PC-9 (cell line): ENCODE results near the gene UBE2D3. TPM values are rescaled to one million over a fixed set of nuclear protein-coding genes. Genes with fewer than 3 reads are reported as not detected.

Source experiments
- BruUV-seq: library from RNA; stranded (reverse); fragments of 400-500 nt; replicated peaks from 2 replicates; lab custom pipeline; 2021; lab: Mats Ljungman, UMichigan
- CTCF ChIA-PET: fragments of 300-600 bp; sonication (Branson Sonifier 250); formaldehyde crosslinking; loops from one replicate; lab custom pipeline; 2022; ENCODE audit warnings: antibody characterized with exemption; lab: Charles Lee
- POLR2A ChIA-PET: fragments of 300-600 bp; sonication (Branson Sonifier 250); formaldehyde crosslinking; loops from one replicate; lab custom pipeline; 2022; ENCODE audit warnings: antibody characterized with exemption; ENCODE audit not compliant: unreplicated experiment; lab: Charles Lee
- DNase-seq, 2 experiments: peaks; one replicate each; pipeline versions ENCODE4 v3.0.0 to v3.0.0-alpha.2; 2015 to 2022; ENCODE audit warnings: mixed read lengths in 1 of 2
- H2AFZ ChIP-seq: fragments of 200-600 bp; sonication (generic); 2 replicates; pipeline ENCODE4 v1.8.1; 2017; ENCODE audit warnings: antibody characterized with exemption
- H3F3A ChIP-seq: fragments of 200-600 bp; sonication (generic); 2 replicates; pipeline ENCODE4 v1.8.1; 2017; ENCODE audit warnings: antibody characterized with exemption, mild to moderate bottlenecking, low read depth; ENCODE audit not compliant: insufficient read depth
- H3K27ac ChIP-seq: fragments of 200-600 bp; sonication (generic); 2 replicates; pipeline ENCODE4 v1.6.1; 2016; ENCODE audit warnings: mixed run types
- H3K27me3 ChIP-seq: fragments of 200-600 bp; sonication (generic); 2 replicates; pipeline ENCODE4 v1.6.1; 2016; ENCODE audit warnings: low read depth, mixed run types; ENCODE audit not compliant: insufficient read depth
- H3K36me3 ChIP-seq: fragments of 200-600 bp; sonication (generic); 2 replicates; pipeline ENCODE4 v1.6.1; 2016; ENCODE audit warnings: low read depth, mixed run types
- H3K4me1 ChIP-seq: fragments of 200-600 bp; sonication (generic); replicated peaks from 2 replicates; pipeline ENCODE4 v1.6.1; 2016; ENCODE audit warnings: mixed run types; ENCODE audit not compliant: insufficient read depth
- H3K4me2 ChIP-seq: fragments of 200-600 bp; sonication (generic); 2 replicates; pipeline ENCODE4 v1.6.1; 2017; ENCODE audit warnings: mixed run types
- H3K4me3 ChIP-seq: fragments of 200-600 bp; sonication (generic); 2 replicates; pipeline ENCODE4 v1.6.1; 2016; ENCODE audit warnings: mixed run types
- H3K79me2 ChIP-seq: fragments of 200-600 bp; sonication (generic); 2 replicates; pipeline ENCODE4 v1.6.1; 2017; ENCODE audit warnings: low read depth, mixed run types
- H3K9me2 ChIP-seq: fragments of 200-600 bp; sonication (generic); 2 replicates; pipeline ENCODE4 v1.8.1; 2017; ENCODE audit warnings: mild to moderate bottlenecking; ENCODE audit not compliant: insufficient read depth
- H3K9me3 ChIP-seq: fragments of 200-600 bp; sonication (generic); 2 replicates; pipeline ENCODE4 v1.8.1; 2016; ENCODE audit warnings: low read depth; ENCODE audit not compliant: insufficient read depth
- H4K20me1 ChIP-seq: fragments of 200-600 bp; sonication (generic); 2 replicates; pipeline ENCODE4 v1.8.1; 2017; ENCODE audit not compliant: insufficient read depth
- EZH2 ChIP-seq: fragments of 200-600 bp; sonication (generic); IDR thresholded peaks from 2 replicates; pipeline ENCODE4 v1.8.0; 2017; ENCODE audit warnings: antibody characterized with exemption, low read depth
- intact Hi-C: fragments of 100-400 bp; cut with micrococcal nuclease; formaldehyde crosslinking; loops from one replicate; pipeline ENCODE4 v1.10.0; 2022; ENCODE audit not compliant: unreplicated experiment
- total RNA-seq: library from RNA; stranded (reverse); gene quantifications from 2 replicates; pipeline ENCODE4 v1.2.3, GENCODE V29; 2021
- TF ChIP-seq, protein P1 (sequence below): fragments of 200-600 bp; sonication (generic); conservative IDR thresholded peaks from 2 replicates; pipeline ENCODE4 v1.6.1; 2017; ENCODE audit warnings: mixed run types, antibody characterized with exemption, mild to moderate bottlenecking, moderate library complexity

UBE2D3 gene
- total RNA-seq, 1 experiment from 2014 or later, result 183 TPM

DNA sequence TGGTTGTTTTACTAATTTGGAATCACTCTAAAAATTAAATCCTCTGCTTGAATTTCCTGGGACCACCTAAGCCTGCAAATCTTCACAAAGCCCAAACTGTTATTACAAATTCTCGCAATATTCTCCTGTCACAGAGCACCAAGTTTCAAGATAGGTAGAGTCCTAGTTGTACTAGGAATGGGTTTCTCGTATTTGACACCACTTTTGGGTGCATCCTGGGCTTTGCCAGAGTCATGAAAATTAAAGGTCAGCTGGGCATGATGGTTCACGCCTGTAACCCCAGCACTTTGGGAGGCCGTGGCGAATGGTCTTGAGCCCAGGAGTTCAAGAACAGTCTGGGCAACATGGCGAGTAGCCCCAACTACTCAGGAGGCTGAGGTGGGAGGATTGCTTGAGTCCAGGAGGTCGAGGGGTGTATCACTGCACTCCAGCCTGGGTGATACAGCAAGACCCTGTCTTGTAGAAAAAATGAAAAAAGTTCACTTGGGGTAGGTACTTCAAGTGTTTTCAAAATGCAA, 36.0 kb downstream of the UBE2D3 start:
- Histone ChIP-seq H3F3A (peaks cover 27% of the 10 kb centered on the region; the same call in 1 of the 2 replicates), H3K4me3 (no peak overlapping the region), H3K79me2 (no peaks in the 10 kb centered on the region), H3K9me3 (peaks cover 4% of the 10 kb centered on the region; the same call in 1 of the 2 replicates), H4K20me1 (no peaks in the 10 kb centered on the region), H3K4me2 (no peak overlapping the region), H3K27ac (no peak overlapping the region), H3K9me2 (no peaks in the 10 kb centered on the region), H2AFZ (no peak overlapping the region), H3K36me3 (peaks cover 27% of the 10 kb centered on the region), H3K4me1 (no peaks in the 10 kb centered on the region), H3K27me3 (no peaks in the 10 kb centered on the region)
- ChIA-PET POLR2A (no interaction called here), CTCF (no interaction called here)
- TF ChIP-seq, protein P1, sequence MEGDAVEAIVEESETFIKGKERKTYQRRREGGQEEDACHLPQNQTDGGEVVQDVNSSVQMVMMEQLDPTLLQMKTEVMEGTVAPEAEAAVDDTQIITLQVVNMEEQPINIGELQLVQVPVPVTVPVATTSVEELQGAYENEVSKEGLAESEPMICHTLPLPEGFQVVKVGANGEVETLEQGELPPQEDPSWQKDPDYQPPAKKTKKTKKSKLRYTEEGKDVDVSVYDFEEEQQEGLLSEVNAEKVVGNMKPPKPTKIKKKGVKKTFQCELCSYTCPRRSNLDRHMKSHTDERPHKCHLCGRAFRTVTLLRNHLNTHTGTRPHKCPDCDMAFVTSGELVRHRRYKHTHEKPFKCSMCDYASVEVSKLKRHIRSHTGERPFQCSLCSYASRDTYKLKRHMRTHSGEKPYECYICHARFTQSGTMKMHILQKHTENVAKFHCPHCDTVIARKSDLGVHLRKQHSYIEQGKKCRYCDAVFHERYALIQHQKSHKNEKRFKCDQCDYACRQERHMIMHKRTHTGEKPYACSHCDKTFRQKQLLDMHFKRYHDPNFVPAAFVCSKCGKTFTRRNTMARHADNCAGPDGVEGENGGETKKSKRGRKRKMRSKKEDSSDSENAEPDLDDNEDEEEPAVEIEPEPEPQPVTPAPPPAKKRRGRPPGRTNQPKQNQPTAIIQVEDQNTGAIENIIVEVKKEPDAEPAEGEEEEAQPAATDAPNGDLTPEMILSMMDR, result no peak
- TF ChIP-seq EZH2, result no peak
- intact Hi-C loops, result loop anchor here (10.0 kb wide), 2 partner anchors 167 to 357 kb away; no protein-coding TSS in a partner anchor
- BruUV-seq, result TSS peak; percentile 4
- DNase-seq, result no peak

GRCh38 chr4:102789317-102789717, 38.0 kb downstream of the UBE2D3 start:
- no peak for DNase-seq
- H3K9me3 ChIP-seq, result peaks cover 4% of the 10 kb centered on the region; the same call in 1 of the 2 replicates
- no peaks in the 10 kb centered on the region for H3K79me2 ChIP-seq
- H2AFZ ChIP-seq, result no peak overlapping the region
- H3K27me3 ChIP-seq, result no peaks in the 10 kb centered on the region
- peak overlapping the region; percentile 34; the same call in 1 of the 2 replicates for H3K27ac ChIP-seq
- CTCF ChIA-PET, result no interaction called here
- BruUV-seq, result no TSS peak
- H3F3A ChIP-seq, result peaks cover 18% of the 10 kb centered on the region; the same call in 1 of the 2 replicates
- H3K4me2 ChIP-seq, result no peak overlapping the region
- intact Hi-C loops, result no loop called here
- H4K20me1 ChIP-seq, result no peaks in the 10 kb centered on the region
- H3K4me3 ChIP-seq, result no peak overlapping the region
- H3K4me1 ChIP-seq, result no peaks in the 10 kb centered on the region
- TF ChIP-seq, protein P1, result no peak
- no peak for TF ChIP-seq EZH2
- peaks cover 8% of the 10 kb centered on the region; the same call in 1 of the 2 replicates for H3K36me3 ChIP-seq
- no peaks in the 10 kb centered on the region for H3K9me2 ChIP-seq
- POLR2A ChIA-PET, result no interaction called here

DNA sequence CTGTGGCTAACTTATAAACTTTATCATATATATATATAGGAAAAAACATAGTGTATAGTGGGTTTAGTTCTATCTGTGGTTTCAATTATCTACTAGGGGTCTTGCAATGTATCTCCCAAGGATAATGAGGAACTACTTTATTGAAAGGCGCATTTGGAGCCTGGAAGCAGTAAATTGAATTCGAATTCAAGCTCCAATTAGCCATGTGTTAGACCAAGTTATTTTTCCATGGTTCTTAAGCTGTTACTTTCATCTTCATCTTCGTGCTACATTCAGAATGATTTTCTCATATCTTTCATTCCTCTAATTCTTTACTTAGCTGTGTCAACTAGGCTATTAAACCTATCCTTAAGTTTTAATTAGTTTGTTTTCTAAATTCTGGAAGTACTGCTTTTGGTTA, 39.4 kb downstream of the UBE2D3 start:
- Histone ChIP-seq H3K4me2 (no peak overlapping the region), H3K36me3 (no peaks in the 10 kb centered on the region), H3K9me3 (peaks cover 4% of the 10 kb centered on the region; the same call in 1 of the 2 replicates), H3K9me2 (no peaks in the 10 kb centered on the region), H4K20me1 (no peaks in the 10 kb centered on the region), H3F3A (peaks cover 18% of the 10 kb centered on the region; the same call in 1 of the 2 replicates), H3K4me3 (no peak overlapping the region), H3K79me2 (no peaks in the 10 kb centered on the region), H3K27ac (0 out of 2 replicates have a peak overlapping the region, but pooled peaks have one; percentile 29), H3K27me3 (no peaks in the 10 kb centered on the region), H3K4me1 (no peaks in the 10 kb centered on the region), H2AFZ (no peak overlapping the region)
- ChIA-PET CTCF (no interaction called here), POLR2A (no interaction called here)
- BruUV-seq, result no TSS peak
- DNase-seq, result no peak
- no peak for TF ChIP-seq EZH2
- TF ChIP-seq, protein P1, result no peak
- intact Hi-C loops, result no loop called here
